Suprapubic skin (tissue), 3 donors: Measurements from ENCODE around the gene GSK3B.

Experiments
- CTCF ChIP-seq, 2 donors: fragments of 200-600 bp in 1 of 2; fragments of 450-650 bp in 1 of 2; sonication (generic) in 1 of 2; IDR thresholded peaks; one replicate each; pipeline ENCODE4 v1.5.1; 2016 to 2019; ENCODE audit warnings: antibody characterized with exemption in 2 of 2, mild to moderate bottlenecking in 1 of 2, moderate library complexity in 1 of 2
- POLR2A ChIP-seq, 2 donors: fragments of 450-650 bp; IDR thresholded peaks; one replicate each; pipeline ENCODE4 v1.6.1; 2017; ENCODE audit warnings: antibody characterized with exemption in 2 of 2, mild to moderate bottlenecking in 2 of 2, moderate library complexity in 2 of 2

GRCh38 chr3:120101624-120102023, 7.4 kb upstream of the GSK3B start:
- TF ChIP-seq CTCF (IDR thresholded peaks at IDR 0.05): no peak
- no peak for TF ChIP-seq POLR2A (IDR thresholded peaks at IDR 0.05)
